GM12878 (cell line): ENCODE results near the gene YARS1. TPM values are rescaled to one million over a fixed set of nuclear protein-coding genes. Genes with fewer than 3 reads are reported as not detected.

Experiments used
- ATAC-seq: fragments of 200-7000 bp; cut with Tn5 transposase; 3 replicates; pipeline ENCODE4 v1.9.1; 2020; ENCODE audit warnings: mild to moderate bottlenecking, moderate library complexity
- BruUV-seq: library from RNA; stranded (reverse); fragments of 400-500 nt; replicated peaks from 2 replicates; lab custom pipeline; 2021; lab: Mats Ljungman, UMichigan
- CTCF ChIA-PET: fragments of 300-600 bp; sonication (Branson Sonifier 250); formaldehyde crosslinking; extraction: SDS; loops from one replicate; lab custom pipeline; 2021; ENCODE audit warnings: inconsistent platforms; lab: Yijun Ruan, JAX
- POLR2A ChIA-PET: fragments of 350-600 bp; formaldehyde crosslinking; extraction: SDS; loops from one replicate; lab custom pipeline; 2021; ENCODE audit warnings: inconsistent platforms; lab: Charles Lee
- RAD21 ChIA-PET: fragments of 300-600 bp; sonication (Branson Sonifier 250); formaldehyde crosslinking; loops from one replicate; lab custom pipeline; 2023; ENCODE audit warnings: antibody characterized with exemption; ENCODE audit not compliant: unreplicated experiment; lab: Charles Lee
- SMC1A ChIA-PET: fragments of 300-600 bp; sonication (Branson Sonifier 250); formaldehyde crosslinking; loops from one replicate; lab custom pipeline; 2023; ENCODE audit not compliant: unreplicated experiment, uncharacterized antibody; lab: Charles Lee
- DNase-seq: peaks from one replicate; pipeline ENCODE4 v3.0.0-alpha.2; 2011; ENCODE audit warnings: low read depth, low spot score
- FAIRE-seq: peaks from 3 replicates; lab custom pipeline; 2011; peaks lifted over from hg19 to GRCh38; lab: Jason Lieb, UNC
- H2AFZ ChIP-seq: 2 replicates; pipeline ENCODE4 v1.6.0; 2011; ENCODE audit warnings: low read depth, low read length, control low read depth; ENCODE audit not compliant: control insufficient read depth
- H3K27ac ChIP-seq: 2 replicates; pipeline ENCODE4 v1.5.1; 2011; ENCODE audit warnings: control low read depth; ENCODE audit not compliant: control insufficient read depth, insufficient read depth
- H3K27me3 ChIP-seq, 2 experiments: replicated peaks in 1 of 2; 2 replicates each; pipeline versions ENCODE4 v1.6.0 to v1.6.1; 2011; ENCODE audit warnings: low read length in 1 of 2; ENCODE audit not compliant: control insufficient read depth in 2 of 2, insufficient read depth in 2 of 2
- H3K36me3 ChIP-seq, 2 experiments: 2 replicates each; pipeline ENCODE4 v1.5.1; 2011; ENCODE audit warnings: low read length in 1 of 2; ENCODE audit not compliant: control insufficient read depth in 2 of 2, insufficient read depth in 2 of 2
- H3K4me1 ChIP-seq: 2 replicates; pipeline ENCODE4 v1.6.1; 2011; ENCODE audit warnings: mild to moderate bottlenecking, low read length, moderate library complexity, mixed read lengths; ENCODE audit not compliant: control insufficient read depth, insufficient read depth
- H3K4me2 ChIP-seq: 2 replicates; pipeline ENCODE4 v1.6.0; 2011; ENCODE audit warnings: control low read depth; ENCODE audit not compliant: control insufficient read depth, insufficient read depth
- H3K4me3 ChIP-seq: fragments of 200-600 bp; sonication (generic); 2 replicates; pipeline ENCODE4 v1.5.1; 2016
- H3K79me2 ChIP-seq: 2 replicates; pipeline ENCODE4 v1.6.0; 2011; ENCODE audit warnings: low read length; ENCODE audit not compliant: control insufficient read depth, insufficient read depth
- H3K9ac ChIP-seq: 2 replicates; pipeline ENCODE4 v1.8.0; 2011; ENCODE audit warnings: low read length, control low read depth, mixed read lengths; ENCODE audit not compliant: control insufficient read depth, insufficient read depth
- H3K9me3 ChIP-seq: replicated peaks from 3 replicates; pipeline ENCODE4 v1.5.1; 2011; ENCODE audit warnings: mild to moderate bottlenecking, low read length; ENCODE audit not compliant: control insufficient read depth, insufficient read depth
- H4K20me1 ChIP-seq: 2 replicates; pipeline ENCODE4 v1.6.0; 2011; ENCODE audit not compliant: control insufficient read depth, insufficient read depth
- ATF7 ChIP-seq: fragments of 450-650 bp; IDR thresholded peaks from 2 replicates; pipeline ENCODE4 v1.6.1; 2016; ENCODE audit warnings: low read depth, mild to moderate bottlenecking
- BHLHE40 ChIP-seq, 2 experiments: fragments of 450-650 bp in 1 of 2; IDR thresholded peaks; 2 replicates each; pipeline ENCODE4 v1.6.1; 2011 to 2017; ENCODE audit warnings: low read depth in 2 of 2, borderline replicate concordance in 1 of 2, improper control_type of control experiment in 1 of 2, low read length in 1 of 2, mild to moderate bottlenecking in 1 of 2
- EP300 ChIP-seq, 2 experiments: fragments of 150-350 bp in 1 of 2; IDR thresholded peaks; 2 replicates each; pipeline ENCODE4 v1.6.1; 2011 to 2012; ENCODE audit warnings: low read depth in 2 of 2, low read length in 2 of 2, borderline replicate concordance in 1 of 2, improper control_type of control experiment in 1 of 2, inconsistent platforms in 1 of 2; ENCODE audit not compliant: control insufficient read depth in 1 of 2
- IKZF1 ChIP-seq: fragments of 450-650 bp; conservative IDR thresholded peaks from 2 replicates; pipeline ENCODE4 v1.6.1; 2017; ENCODE audit warnings: antibody characterized with exemption, mild to moderate bottlenecking
- IKZF2 ChIP-seq, 2 experiments: fragments of 450-650 bp; IDR thresholded peaks; 2 replicates each; pipeline ENCODE4 v1.6.1; 2017; ENCODE audit warnings: mild to moderate bottlenecking in 2 of 2, moderate library complexity in 2 of 2
- MTA2 ChIP-seq: fragments of 450-650 bp; IDR thresholded peaks from 2 replicates; pipeline ENCODE4 v1.6.1; 2016; ENCODE audit warnings: low read depth, mild to moderate bottlenecking, moderate library complexity
- NBN ChIP-seq: fragments of 450-650 bp; IDR thresholded peaks from 2 replicates; pipeline ENCODE4 v1.6.1; 2016
- NR2C1 ChIP-seq: fragments of 450-650 bp; IDR thresholded peaks from 2 replicates; pipeline ENCODE4 v1.6.1; 2017; ENCODE audit warnings: antibody characterized with exemption, mild to moderate bottlenecking, moderate library complexity
- PAX5 ChIP-seq: IDR thresholded peaks from 2 replicates; pipeline ENCODE4 v1.6.1; 2011; ENCODE audit warnings: low read depth, low read length, borderline replicate concordance
- PML ChIP-seq: IDR thresholded peaks from 2 replicates; pipeline ENCODE4 v1.6.1; 2012; ENCODE audit warnings: low read length, inconsistent platforms
- POU2F2 ChIP-seq: IDR thresholded peaks from 3 replicates; pipeline ENCODE4 v1.6.1; 2011; ENCODE audit warnings: low read depth, mild to moderate bottlenecking, low read length, borderline replicate concordance
- SIN3A ChIP-seq: IDR thresholded peaks from 2 replicates; pipeline ENCODE4 v1.6.1; 2012; ENCODE audit warnings: low read depth, low read length, improper control_type of control experiment
- SPI1 ChIP-seq: IDR thresholded peaks from 2 replicates; pipeline ENCODE4 v1.6.1; 2011; ENCODE audit warnings: low read depth, mild to moderate bottlenecking, low read length, moderate library complexity, borderline replicate concordance; ENCODE audit not compliant: insufficient read depth
- SUZ12 ChIP-seq: fragments of 200-600 bp; sonication (generic); IDR thresholded peaks from one replicate; pipeline ENCODE4 v1.6.1; 2018; ENCODE audit warnings: antibody characterized with exemption, mild to moderate bottlenecking; ENCODE audit not compliant: unreplicated experiment
- TCF7 ChIP-seq: IDR thresholded peaks from 2 replicates; pipeline ENCODE4 v1.6.1; 2014; ENCODE audit warnings: antibody characterized with exemption, borderline replicate concordance
- WRNIP1 ChIP-seq: IDR thresholded peaks from 2 replicates; pipeline ENCODE4 v1.6.1; 2011; ENCODE audit warnings: low read depth, low read length, improper control_type of control experiment, borderline replicate concordance
- WGBS: methylation state at CpG from one replicate; pipeline ENCODE4 v1.1.6; 2016; ENCODE audit warnings: low lambda C conversion rate; ENCODE audit not compliant: insufficient replicate concordance, insufficient coverage; ENCODE audit errors: missing lambda C conversion rate; 5-methylcytosine and 5-hydroxymethylcytosine counted together
- in situ Hi-C: fragments of 300-500 bp; cut with MboI; formaldehyde crosslinking; loops from 9 replicates; pipeline ENCODE4 v1.14.3; 2018; ENCODE audit warnings: mixed read lengths
- intact Hi-C: fragments of 100-400 bp; cut with micrococcal nuclease; formaldehyde crosslinking; loops from one replicate; pipeline ENCODE4 v1.14.2; 2022; ENCODE audit not compliant: unreplicated experiment
- polyA plus RNA-seq, 11 experiments: library from polyadenylated mRNA; depleted of rRNA in 4 of 11; unstranded in 6 of 11; stranded (reverse) in 5 of 11; fragments of >200 nt; fragmentation: Nextera tagmentation in 4 of 11; fragmentation: Illumina TruSeq in 1 of 11; extraction: Ambion mirVana in 4 of 11; extraction: Trizol in 1 of 11; gene quantifications; 1 replicate in 1 of 11; 2 replicates in 10 of 11; pipeline versions ENCODE4 v1.2.1 to v1.2.3, GENCODE V29; 2011 to 2016; ENCODE audit warnings: inconsistent platforms in 2 of 11, missing spikeins in 2 of 11, low read depth in 1 of 11
- total RNA-seq, 4 experiments: library from RNA; depleted of rRNA in 3 of 4; stranded (reverse); fragments of >200 nt in 3 of 4; fragmentation: Illumina TruSeq in 1 of 4; extraction: Trizol in 1 of 4; gene quantifications; 2 replicates each; pipeline versions ENCODE4 v1.2.1 to v1.2.3, GENCODE V29; 2013 to 2021
- TF ChIP-seq, protein P1 (sequence below): IDR thresholded peaks from 2 replicates; pipeline ENCODE4 v1.6.1; 2012; ENCODE audit warnings: low read length, inconsistent platforms
- TF ChIP-seq, protein P2 (sequence below): IDR thresholded peaks from 2 replicates; pipeline ENCODE4 v1.6.1; 2011; ENCODE audit warnings: mild to moderate bottlenecking, low read depth, low read length, moderate library complexity; ENCODE audit not compliant: insufficient replicate concordance
- TF ChIP-seq, protein P3 (sequence below): fragments of 450-650 bp; IDR thresholded peaks from 2 replicates; pipeline ENCODE4 v1.6.1; 2016; ENCODE audit warnings: mild to moderate bottlenecking

Gene YARS1
- total and polyA plus RNA-seq, 10 of the 15 experiments (the other 5 are each of a cell fraction or from before 2014, with no cell fraction given), result 39.9 to 202 (median 136) TPM

DNA sequence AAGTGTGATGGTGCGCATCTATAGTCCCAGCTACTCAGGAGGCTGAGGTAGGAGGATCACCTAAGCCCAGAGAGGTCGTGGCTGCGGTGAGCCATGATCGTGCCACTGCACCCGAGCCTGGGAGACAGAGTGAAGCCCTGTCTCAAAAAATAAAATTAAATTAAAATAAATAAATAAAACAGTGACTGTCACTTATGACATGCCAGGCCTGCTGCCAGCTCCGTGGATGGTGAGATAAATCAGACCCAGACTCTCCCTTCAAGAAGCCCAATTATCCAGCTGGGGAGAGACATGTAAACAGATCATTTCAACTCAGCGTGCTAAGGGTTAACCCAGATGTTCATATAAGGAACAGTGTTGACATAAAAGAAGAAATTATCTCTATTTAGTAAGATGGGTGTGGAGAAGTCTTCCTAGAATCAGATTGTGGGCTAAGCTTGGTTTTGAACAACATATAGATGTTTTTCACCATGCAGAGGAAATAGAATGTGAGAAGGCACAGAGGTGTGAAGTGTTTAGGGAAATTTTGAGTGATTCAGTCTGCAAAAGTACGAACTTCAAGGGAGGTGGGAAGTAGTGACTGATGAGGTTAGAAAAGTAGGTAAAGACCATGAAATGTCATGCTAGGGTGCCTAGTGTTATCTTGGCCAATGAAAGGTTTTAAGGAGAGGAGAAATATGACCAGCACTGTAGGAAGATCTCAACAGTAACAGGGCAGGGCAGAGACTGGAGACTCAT lies 18.3 kb downstream of the YARS1 start:
- Histone ChIP-seq H3K4me2 (peak overlapping the region; percentile 14; the same call in 1 of the 2 replicates), H4K20me1 (no peaks in the 10 kb centered on the region), H3K36me3 (peaks cover 2 to 16% of the 10 kb centered on the region in 2 experiments), H3K9me3 (no peaks in the 10 kb centered on the region), H3K79me2 (no peaks in the 10 kb centered on the region), H3K4me1 (peaks cover 9% of the 10 kb centered on the region; the same call in 1 of the 2 replicates), H3K4me3 (no peak overlapping the region), H2AFZ (no peak overlapping the region), H3K9ac (no peak overlapping the region), H3K27ac (0 out of 2 replicates have a peak overlapping the region, but pooled peaks have one; percentile 13), H3K27me3 (no peaks in the 10 kb centered on the region)
- peak; percentile 55 for DNase-seq
- peak; percentile 91 for ATAC-seq
- SMC1A ChIA-PET, result interaction anchor here (0.6 to 1.6 kb wide), 5 partner anchors 14 to 279 kb away, joined by 3 to 4 read pairs (median 3); no protein-coding TSS in a partner anchor
- no peak for FAIRE-seq
- WGBS, result 63% methylated on average over 8 of the region's 8 CpGs
- no TSS peak for BruUV-seq
- CTCF ChIA-PET, result interaction anchor here (0.6 to 1.2 kb wide), 3 partner anchors 73 to 93 kb away, joined by 3 read pairs; no protein-coding TSS in a partner anchor
- RAD21 ChIA-PET, result no interaction called here
- POLR2A ChIA-PET, result interaction anchor here (2.5 kb wide), 1 partner anchor 18 kb away, joined by 14 read pairs; the partner anchor contains the start of genes S100PBP and YARS1
- intact Hi-C loops, result no loop called here
- in situ Hi-C loops, result no loop called here
- TF ChIP-seq POU2F2, result 0 out of 3 replicates have a peak, but pooled peaks have one; percentile 45
- peak; percentile 57 to 73; a peak in 2 of 4 replicates for TF ChIP-seq IKZF2 (IDR thresholded peaks at IDR 0.05)
- no peak for TF ChIP-seq WRNIP1
- peak; percentile 74 for TF ChIP-seq ATF7
- TF ChIP-seq PML, result 0 out of 2 replicates have a peak, but pooled peaks have one; percentile 29
- TF ChIP-seq, protein P1, sequence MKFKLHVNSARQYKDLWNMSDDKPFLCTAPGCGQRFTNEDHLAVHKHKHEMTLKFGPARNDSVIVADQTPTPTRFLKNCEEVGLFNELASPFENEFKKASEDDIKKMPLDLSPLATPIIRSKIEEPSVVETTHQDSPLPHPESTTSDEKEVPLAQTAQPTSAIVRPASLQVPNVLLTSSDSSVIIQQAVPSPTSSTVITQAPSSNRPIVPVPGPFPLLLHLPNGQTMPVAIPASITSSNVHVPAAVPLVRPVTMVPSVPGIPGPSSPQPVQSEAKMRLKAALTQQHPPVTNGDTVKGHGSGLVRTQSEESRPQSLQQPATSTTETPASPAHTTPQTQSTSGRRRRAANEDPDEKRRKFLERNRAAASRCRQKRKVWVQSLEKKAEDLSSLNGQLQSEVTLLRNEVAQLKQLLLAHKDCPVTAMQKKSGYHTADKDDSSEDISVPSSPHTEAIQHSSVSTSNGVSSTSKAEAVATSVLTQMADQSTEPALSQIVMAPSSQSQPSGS, result 0 out of 2 replicates have a peak, but pooled peaks have one; percentile 28
- peak; percentile 32 to 33; a peak in 1 of 4 replicates for TF ChIP-seq EP300 (IDR thresholded peaks at IDR 0.05; ENCODE audit: borderline replicate concordance in 1 of 2, control insufficient read depth in 1 of 2, low read depth in 2 of 2, low read length in 2 of 2)
- peak; percentile 57; the same call in 1 of the 2 replicates for TF ChIP-seq MTA2
- TF ChIP-seq TCF7, result no peak
- TF ChIP-seq NR2C1, result no peak
- no peak for TF ChIP-seq SUZ12
- TF ChIP-seq, protein P2, sequence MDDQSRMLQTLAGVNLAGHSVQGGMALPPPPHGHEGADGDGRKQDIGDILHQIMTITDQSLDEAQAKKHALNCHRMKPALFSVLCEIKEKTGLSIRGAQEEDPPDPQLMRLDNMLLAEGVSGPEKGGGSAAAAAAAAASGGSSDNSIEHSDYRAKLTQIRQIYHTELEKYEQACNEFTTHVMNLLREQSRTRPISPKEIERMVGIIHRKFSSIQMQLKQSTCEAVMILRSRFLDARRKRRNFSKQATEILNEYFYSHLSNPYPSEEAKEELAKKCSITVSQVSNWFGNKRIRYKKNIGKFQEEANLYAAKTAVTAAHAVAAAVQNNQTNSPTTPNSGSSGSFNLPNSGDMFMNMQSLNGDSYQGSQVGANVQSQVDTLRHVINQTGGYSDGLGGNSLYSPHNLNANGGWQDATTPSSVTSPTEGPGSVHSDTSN, result no peak
- peak in 1 of 2 experiments; percentile 39; a peak in 1 of 4 replicates for TF ChIP-seq BHLHE40 (IDR thresholded peaks at IDR 0.05; ENCODE audit: borderline replicate concordance in 1 of 2, low read depth in 2 of 2, low read length in 1 of 2)
- TF ChIP-seq, protein P3, sequence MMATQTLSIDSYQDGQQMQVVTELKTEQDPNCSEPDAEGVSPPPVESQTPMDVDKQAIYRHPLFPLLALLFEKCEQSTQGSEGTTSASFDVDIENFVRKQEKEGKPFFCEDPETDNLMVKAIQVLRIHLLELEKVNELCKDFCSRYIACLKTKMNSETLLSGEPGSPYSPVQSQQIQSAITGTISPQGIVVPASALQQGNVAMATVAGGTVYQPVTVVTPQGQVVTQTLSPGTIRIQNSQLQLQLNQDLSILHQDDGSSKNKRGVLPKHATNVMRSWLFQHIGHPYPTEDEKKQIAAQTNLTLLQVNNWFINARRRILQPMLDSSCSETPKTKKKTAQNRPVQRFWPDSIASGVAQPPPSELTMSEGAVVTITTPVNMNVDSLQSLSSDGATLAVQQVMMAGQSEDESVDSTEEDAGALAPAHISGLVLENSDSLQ, result peak; percentile 48
- TF ChIP-seq IKZF1, result peak; percentile 54; the same call in 1 of the 2 replicates
- no peak for TF ChIP-seq SIN3A
- peak; percentile 66 for TF ChIP-seq NBN
- no peak for TF ChIP-seq SPI1
- TF ChIP-seq PAX5, result peak; percentile 48; the same call in 1 of the 2 replicates
